HFFc6 (cell line): ENCODE data around the gene CALB2. TPM values are rescaled to one million over a fixed set of nuclear protein-coding genes. Genes with fewer than 3 reads are reported as not detected.

Experiments used
- DNase-seq: peaks from one replicate; pipeline ENCODE4 v3.0.0-alpha.2; 2018
- H3K27ac Mint-ChIP-seq: 2 replicates; pipeline ENCODE4 v1.8.0; 2020; ENCODE audit warnings: mild to moderate bottlenecking, mixed read lengths
- H3K27me3 Mint-ChIP-seq: 2 replicates; pipeline ENCODE4 v1.8.0; 2021; ENCODE audit warnings: mild to moderate bottlenecking, moderate library complexity, mixed read lengths; ENCODE audit not compliant: insufficient read depth
- H3K36me3 Mint-ChIP-seq: 2 replicates; pipeline ENCODE4 v1.8.0; 2021; ENCODE audit warnings: low read depth, mixed read lengths
- H3K4me1 Mint-ChIP-seq: 2 replicates; pipeline ENCODE4 v1.8.0; 2020; ENCODE audit warnings: low read depth, mixed read lengths
- H3K4me3 Mint-ChIP-seq: 2 replicates; pipeline ENCODE4 v1.8.0; 2020; ENCODE audit warnings: mild to moderate bottlenecking, moderate library complexity, mixed read lengths
- H3K9me3 Mint-ChIP-seq: 2 replicates; pipeline ENCODE4 v1.8.0; 2020; ENCODE audit warnings: mild to moderate bottlenecking, mixed read lengths
- CTCF ChIP-seq: fragments of 200-600 bp; sonication (generic); IDR thresholded peaks from 2 replicates; pipeline ENCODE4 v1.5.0; 2021; ENCODE audit warnings: antibody characterized with exemption, mild to moderate bottlenecking
- total RNA-seq, 6 experiments: library from RNA; stranded (reverse); fragmentation: NEBNext Ultra II Directional; extraction: Animal tissue kit (Norgen Biotek cat#: 25700); gene quantifications; 2 replicates in 1 of 6; 3 replicates in 5 of 6; pipeline ENCODE4 v1.2.3, GENCODE V29; 2021

CALB2 gene
- total RNA-seq, 6 experiments from 2014 or later: 0.14 to 1.1 (median 0.70) TPM; not detected in 3

GRCh38 chr16:71328151-71328550, 30.4 kb upstream of the CALB2 start:
- Mint-ChIP-seq H3K27ac (no peak overlapping the region), H3K36me3 (no peaks in the 10 kb centered on the region), H3K4me1 (no peaks in the 10 kb centered on the region), H3K4me3 (no peak overlapping the region), H3K9me3 (peaks cover 4% of the 10 kb centered on the region; the same call in 1 of the 2 replicates), H3K27me3 (peaks cover 10% of the 10 kb centered on the region)
- TF ChIP-seq CTCF: no peak
- DNase-seq: no peak

- no peak for TF ChIP-seq CTCF
- peaks cover 7% of the 10 kb centered on the region for H3K4me1 Mint-ChIP-seq
- H3K27ac Mint-ChIP-seq: no peak overlapping the region
- H3K4me3 Mint-ChIP-seq: no peak overlapping the region
- H3K36me3 Mint-ChIP-seq: no peaks in the 10 kb centered on the region
- peaks cover 2% of the 10 kb centered on the region for H3K27me3 Mint-ChIP-seq
- H3K9me3 Mint-ChIP-seq: no peaks in the 10 kb centered on the region
- no peak for DNase-seq
These were observed 20.9 kb upstream of the CALB2 start for GRCh38 chr16:71337631-71338030.

- no peak for TF ChIP-seq CTCF
- no peak for DNase-seq
- H3K27ac Mint-ChIP-seq: no peak overlapping the region
These were observed 20.3 kb upstream of the CALB2 start for GRCh38 chr16:71338193-71338592.

GRCh38 chr16:71338632-71339031, 19.9 kb upstream of the CALB2 start:
- H3K9me3 Mint-ChIP-seq: no peaks in the 10 kb centered on the region
- TF ChIP-seq CTCF: no peak
- DNase-seq: no peak
- H3K27ac Mint-ChIP-seq: no peak overlapping the region
- no peaks in the 10 kb centered on the region for H3K36me3 Mint-ChIP-seq
- peaks cover 2% of the 10 kb centered on the region for H3K27me3 Mint-ChIP-seq
- H3K4me1 Mint-ChIP-seq: peaks cover 7% of the 10 kb centered on the region
- no peak overlapping the region for H3K4me3 Mint-ChIP-seq

More at GRCh38 chr16:71338193-71338592, 20.3 kb upstream of the CALB2 start:
- peaks cover 2% of the 10 kb centered on the region for H3K27me3 Mint-ChIP-seq
- no peaks in the 10 kb centered on the region for H3K9me3 Mint-ChIP-seq
- H3K4me1 Mint-ChIP-seq: peaks cover 7% of the 10 kb centered on the region
- no peak overlapping the region for H3K4me3 Mint-ChIP-seq
- no peaks in the 10 kb centered on the region for H3K36me3 Mint-ChIP-seq

GRCh38 chr16:71339236-71340171, 19.0 kb upstream of the CALB2 start:
- Mint-ChIP-seq H3K4me3 (no peak overlapping the region), H3K36me3 (no peaks in the 10 kb centered on the region), H3K27me3 (peaks cover 5% of the 10 kb centered on the region), H3K9me3 (no peaks in the 10 kb centered on the region), H3K4me1 (peaks cover 7% of the 10 kb centered on the region), H3K27ac (no peak overlapping the region)
- TF ChIP-seq CTCF: no peak
- no peak for DNase-seq
